Lower leg skin (tissue), 3 donors: Measurements from ENCODE around the gene NDRG2.

Source experiments
- POLR2A ChIP-seq, 2 donors: fragments of 450-650 bp; IDR thresholded peaks; one replicate each; pipeline ENCODE4 v1.6.1; 2016 to 2017; ENCODE audit warnings: antibody characterized with exemption in 2 of 2, mild to moderate bottlenecking in 1 of 2, moderate library complexity in 1 of 2
- TF ChIP-seq, protein P1 (sequence below), 3 donors: fragments of 450-650 bp; IDR thresholded peaks; one replicate each; pipeline ENCODE4 v1.5.1; 2016; ENCODE audit warnings: antibody characterized with exemption in 3 of 3, mild to moderate bottlenecking in 3 of 3, moderate library complexity in 2 of 3

DNA sequence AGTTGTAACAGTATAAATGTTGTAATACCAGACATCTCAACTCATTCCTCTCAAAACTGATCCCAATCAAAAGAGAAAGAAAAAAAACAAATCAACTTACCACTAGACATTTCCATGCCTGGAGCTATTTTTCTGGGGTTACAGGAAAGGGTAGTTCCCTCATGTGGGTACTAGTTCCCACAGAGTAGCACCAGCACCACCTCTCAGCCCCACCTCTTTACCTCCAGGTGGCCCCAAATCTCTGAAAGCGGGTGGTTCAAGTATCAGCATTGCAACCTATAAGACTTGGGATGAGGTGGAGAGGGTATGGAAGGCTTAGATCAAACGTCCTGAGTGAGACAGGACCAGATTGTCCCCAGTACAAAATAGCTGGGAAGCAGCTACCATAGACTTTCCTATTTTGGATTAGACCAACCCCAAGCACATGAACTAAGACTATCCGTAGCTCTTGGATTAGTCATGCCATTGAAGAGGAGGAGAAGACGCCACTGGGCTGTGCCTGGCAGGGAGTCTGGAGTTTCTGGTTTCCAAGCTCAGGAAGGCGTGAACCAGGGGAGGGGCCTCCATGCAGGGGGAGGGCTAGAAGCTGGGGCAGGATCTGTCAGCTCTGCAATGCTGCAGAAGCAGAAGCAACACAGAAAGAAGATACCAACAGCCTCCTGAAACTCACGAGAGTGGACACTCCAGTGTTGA, 26.0 kb downstream of the NDRG2 start, which contains the start of gene SLC39A2:
- TF ChIP-seq, protein P1, sequence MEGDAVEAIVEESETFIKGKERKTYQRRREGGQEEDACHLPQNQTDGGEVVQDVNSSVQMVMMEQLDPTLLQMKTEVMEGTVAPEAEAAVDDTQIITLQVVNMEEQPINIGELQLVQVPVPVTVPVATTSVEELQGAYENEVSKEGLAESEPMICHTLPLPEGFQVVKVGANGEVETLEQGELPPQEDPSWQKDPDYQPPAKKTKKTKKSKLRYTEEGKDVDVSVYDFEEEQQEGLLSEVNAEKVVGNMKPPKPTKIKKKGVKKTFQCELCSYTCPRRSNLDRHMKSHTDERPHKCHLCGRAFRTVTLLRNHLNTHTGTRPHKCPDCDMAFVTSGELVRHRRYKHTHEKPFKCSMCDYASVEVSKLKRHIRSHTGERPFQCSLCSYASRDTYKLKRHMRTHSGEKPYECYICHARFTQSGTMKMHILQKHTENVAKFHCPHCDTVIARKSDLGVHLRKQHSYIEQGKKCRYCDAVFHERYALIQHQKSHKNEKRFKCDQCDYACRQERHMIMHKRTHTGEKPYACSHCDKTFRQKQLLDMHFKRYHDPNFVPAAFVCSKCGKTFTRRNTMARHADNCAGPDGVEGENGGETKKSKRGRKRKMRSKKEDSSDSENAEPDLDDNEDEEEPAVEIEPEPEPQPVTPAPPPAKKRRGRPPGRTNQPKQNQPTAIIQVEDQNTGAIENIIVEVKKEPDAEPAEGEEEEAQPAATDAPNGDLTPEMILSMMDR (IDR thresholded peaks at IDR 0.05), result no peak
- TF ChIP-seq POLR2A (IDR thresholded peaks at IDR 0.05), result no peak
